ENCODE data around the gene NF2.
"Not testable (repeated sequence)": the region's sequence is repeated elsewhere in the genome, so short reads cannot be mapped to it uniquely, and the experiment has no call there.

Gene NF2

DNA sequence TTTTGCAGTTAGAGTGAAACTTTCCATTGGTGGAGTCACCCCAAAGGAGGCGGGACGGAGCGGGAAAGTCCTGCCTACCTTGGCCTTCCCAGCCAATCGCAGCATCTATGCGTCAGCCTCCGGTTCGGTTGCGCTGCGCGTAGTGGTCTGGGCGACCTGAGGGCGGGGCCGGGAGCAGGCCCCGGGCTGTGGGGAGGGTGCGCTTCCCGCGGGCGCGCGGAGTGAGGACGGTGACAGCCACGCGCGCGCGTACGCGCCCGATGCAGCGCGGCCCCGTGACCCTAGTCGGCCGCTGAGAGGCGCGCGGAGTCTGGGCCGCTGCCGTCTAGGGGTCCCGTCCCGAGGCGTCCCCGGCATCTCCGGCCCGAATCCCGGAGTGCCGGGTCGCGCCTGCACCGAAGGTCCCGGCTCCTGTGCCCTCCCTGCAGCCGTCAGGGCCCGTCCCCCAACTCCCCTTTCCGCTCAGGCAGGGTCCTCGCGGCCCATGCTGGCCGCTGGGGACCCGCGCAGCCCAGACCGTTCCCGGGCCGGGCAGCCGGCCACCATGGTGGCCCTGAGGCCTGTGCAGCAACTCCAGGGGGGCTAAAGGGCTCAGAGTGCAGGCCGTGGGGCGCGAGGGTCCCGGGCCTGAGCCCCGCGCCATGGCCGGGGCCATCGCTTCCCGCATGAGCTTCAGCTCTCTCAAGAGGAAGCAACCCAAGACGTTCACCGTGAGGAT is at the start of gene NF2:
Gene NF2 (plus strand): TSS at position 276 of the 718 bp plus-strand sequence. CDS start 366 bp downstream, at position 642.
- DNase-seq, result peak; percentile 99

DNA sequence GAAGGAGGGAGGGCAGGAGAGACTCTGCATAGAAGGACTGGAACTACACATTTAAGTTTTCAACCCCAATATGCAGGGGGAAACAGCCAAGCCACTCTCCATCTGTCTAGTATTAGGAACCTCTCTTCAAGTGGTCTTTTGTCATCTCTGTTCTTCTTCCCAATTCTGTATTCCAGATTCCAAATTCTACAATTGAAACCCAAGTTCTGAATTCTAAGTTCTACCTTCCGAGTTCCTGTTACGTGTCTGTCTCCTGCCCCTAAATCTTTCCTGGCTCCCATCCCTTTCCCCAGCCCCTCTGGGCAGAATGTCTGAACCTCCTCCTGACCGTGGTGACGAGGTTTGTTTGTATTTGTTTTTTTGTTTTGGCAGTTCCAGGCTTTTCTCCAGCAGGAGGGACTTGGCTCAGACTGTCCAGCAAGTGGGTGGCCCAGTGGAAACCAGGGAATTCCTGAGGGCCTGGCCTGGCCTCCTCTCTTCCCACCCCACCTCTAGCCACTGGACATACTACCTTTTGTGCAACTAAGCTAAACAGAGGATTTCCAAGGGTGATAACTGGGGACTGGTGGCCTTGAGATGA is 48.3 kb upstream of the NF2 start:
- no peak for DNase-seq

DNA sequence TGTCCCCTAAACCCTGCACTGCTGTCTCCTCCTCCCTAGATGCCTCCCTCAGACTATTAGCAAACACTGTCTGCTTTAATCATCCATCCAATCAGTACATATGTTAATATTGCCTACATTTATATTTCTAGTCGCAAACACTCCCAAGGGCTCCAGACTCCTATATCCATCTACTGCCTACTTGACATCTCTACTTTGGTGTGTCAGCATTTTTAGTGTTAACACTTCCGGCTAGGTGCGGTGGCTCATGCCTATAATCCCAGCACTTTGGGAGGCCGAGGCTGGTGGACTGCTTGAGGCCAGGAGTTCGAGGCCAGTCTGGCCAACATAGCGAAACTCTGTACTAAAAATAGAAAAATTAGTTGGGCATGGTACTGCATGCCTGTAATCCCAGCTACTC is 44.4 kb upstream of the NF2 start:
- no peak for DNase-seq

DNA sequence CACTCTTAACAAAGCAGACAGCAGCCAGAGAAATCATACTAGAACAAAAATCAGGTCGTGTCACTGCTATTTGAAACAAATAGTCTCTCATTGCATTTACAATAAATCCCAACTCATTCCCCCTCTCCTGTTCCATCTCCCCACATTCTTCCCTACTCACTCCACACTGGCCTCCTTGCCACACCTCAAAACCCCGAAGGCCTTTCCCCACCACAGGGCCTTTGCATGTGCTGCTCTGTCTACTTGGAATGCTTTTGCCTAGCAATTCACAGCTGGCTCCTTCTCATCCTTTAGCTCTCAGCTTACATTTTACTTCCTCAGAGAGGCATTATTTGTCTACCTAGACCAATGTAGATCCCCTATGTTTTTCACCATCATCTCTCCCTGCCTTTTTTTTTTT is 43.6 kb upstream of the NF2 start:
- DNase-seq, result no peak

DNA sequence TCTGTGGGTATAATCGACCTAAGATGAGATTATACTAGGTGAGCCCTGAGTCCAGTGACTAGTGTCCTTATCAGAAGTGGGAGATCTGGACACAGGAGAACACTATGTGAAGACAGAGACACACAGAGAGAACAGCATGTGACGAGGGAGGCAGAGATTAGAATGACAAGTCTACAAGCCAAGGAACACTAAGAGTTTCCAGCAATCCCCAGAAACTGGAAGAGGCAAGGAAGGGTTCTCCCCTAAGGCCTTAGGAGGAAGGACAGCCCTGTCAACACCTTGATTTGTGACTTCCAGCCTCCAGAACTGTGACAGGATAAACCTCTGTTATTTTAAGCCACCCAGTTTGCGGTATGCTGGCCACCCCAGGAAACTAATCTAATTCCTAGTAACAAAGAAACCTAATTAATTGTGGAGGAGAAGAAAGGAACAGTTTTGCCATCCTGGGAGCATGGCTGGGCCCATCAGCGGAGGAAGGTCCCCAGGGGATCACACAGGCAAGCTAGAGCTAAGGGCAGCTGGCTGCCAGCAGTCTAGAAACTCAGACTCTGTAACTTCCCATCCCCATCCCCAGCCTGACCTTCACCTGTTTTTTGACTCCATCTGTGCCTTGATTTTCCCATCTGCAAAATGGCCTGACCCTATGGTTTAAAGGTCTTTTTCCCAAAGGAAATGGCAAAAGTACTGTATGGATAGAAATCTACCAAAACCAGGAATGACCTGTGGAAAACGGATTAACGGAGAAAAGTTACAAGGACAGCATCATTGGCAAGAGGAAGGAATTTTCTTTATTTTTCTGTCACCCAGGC is 39.6 kb upstream of the NF2 start:
- no peak for DNase-seq

DNA sequence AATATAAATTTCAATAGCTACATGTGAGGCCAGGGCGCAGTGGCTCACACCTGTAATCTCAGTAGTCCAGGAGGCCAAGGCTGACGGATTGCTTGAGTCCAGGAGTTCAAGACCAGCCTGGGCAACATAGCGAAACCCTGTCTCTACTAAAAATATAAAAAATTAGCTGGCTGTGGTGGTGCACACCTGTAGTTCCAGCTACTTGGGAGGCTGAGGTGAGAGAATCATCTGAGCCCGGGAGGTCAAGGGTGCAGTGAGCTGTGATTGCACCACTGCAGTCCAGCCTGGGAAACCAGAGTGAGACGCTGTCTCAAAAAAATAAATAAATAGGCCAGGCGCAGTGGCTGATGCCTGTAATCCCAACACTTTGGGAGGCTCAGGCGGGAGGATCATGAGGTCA is 36.9 kb upstream of the NF2 start:
- DNase-seq, result not testable (repeated sequence)

DNA sequence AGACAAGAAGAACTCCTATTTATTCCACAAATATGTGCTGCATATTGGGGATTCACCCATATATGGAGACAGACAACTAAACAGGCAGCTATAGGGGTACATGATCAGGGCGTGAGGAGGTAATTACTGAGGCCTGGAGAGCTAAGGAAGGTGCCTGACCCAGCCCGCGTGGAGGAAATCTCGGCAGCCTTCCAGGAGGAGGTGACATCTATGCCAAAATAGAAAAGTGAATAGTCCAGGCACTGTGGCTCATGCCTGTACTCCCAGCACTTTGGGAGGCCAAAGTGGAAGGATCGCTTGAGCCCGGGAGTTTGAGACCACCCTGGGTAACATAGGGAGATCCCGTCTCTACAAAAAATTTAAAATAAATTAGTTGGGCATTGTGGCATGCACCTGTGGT is 36.1 kb upstream of the NF2 start:
- DNase-seq, result no peak

DNA sequence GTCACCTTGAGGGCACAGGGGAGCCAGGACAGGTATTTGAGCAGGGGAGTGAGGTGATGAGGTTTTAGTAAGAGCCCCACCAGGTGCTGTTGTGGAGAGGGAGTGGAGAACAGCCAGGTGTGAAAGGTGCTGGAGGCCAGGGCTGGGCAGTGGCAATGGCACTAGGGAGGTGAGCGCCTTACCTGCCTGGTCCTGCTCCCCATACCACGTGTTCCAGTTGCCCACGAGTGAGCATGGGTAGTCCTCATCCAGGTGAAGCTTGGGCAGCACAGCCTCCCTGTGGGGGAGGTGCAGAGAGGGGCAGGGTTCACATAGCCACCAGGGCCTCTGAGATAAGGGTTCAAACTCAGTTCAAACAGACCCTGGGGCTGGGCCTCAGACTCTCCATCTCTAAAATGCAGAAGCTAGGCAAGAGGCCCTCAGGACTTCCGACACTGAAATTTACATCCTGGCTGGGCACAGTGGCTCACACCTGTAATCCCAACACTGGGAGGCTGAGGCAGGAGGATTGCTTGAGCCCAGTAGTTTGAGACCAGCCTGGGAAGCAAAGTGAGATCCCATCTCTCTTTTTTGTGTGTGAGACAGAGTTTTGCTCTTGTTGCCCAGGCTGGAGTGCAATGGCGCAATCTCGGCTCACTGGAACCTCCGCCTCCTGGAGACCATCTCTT is 34.3 kb upstream of the NF2 start:
- no peak for DNase-seq

DNA sequence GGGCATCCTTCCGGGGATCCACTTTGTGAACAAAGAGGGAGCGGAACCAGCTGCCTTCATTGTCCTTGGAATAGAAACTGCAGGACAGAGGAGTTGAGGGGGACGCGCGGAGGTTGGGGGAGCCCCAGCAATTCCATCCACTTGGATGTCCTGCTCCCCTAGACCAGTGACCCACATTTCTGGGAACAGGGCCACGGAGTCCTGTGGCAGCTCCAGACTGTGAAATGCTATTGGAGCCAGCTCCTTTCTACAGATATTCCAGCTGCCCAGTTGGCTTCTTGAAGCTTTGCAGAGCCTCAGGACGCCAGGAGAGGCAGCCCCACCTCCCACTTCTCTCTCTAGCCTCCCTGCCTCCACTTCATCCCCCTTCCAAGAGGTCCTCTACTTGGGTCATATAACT is 33.0 kb upstream of the NF2 start:
- no peak for DNase-seq

DNA sequence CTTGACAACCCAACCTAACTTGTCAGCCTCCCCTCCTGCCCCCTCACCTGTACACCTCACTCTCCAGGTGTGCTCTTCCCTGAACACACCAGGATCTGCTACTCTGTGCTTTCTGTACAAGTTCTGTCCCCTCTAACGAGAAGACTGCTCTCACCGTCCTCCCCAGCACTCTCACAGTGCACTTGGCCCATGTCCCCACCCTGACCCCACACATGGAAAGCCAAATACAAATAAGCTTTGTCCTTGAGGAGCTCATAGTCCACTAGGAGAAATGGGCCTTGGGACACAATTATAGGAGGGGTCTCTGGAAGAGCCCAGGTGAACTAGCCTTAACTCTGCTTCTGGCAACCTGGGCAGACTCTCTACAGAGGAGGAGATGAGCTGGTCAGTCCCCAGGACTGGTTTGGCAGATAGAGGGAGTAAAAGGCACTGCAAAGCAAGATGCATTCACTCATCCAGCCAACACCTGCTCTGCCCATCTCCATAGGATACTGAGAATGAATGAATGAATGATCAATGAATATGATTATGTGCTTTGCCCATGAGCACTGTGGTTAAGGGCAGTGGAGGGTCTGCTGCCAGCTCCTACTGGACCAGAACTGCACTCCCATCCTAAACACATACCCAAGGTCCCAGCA is 32.4 kb upstream of the NF2 start:
- no peak for DNase-seq

DNA sequence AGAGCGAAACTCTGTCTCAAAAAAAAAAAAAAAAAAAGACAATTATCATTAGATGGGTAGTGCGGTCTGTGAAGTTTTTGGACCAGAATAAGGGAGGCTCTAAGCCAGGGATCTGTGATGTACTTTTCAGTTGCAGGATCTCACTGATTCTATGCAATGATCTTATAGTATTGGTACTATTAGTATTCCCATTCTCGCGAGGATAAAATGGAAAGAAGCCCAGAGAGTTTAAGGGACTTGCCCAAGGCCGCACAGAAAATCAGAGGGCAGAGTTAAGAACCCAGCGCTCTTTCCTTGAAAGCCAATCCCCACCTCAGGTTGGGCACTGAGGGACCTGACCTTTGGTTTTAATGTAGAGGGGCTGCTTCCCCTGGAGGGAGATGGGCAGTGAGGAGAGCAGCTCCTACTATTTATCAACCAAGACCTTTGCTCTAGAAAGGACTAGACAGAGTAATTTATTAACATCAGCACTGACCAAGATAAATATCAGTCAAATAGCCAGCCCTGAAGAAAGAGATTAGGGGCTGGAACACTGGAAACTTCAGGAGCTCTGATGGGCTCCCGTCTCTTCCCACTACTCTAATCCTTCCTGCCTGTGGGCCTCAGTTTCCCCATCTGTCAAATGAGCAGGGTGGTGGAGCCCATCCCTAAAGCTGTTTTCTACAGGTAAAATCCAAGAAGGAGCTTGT is 28.5 kb upstream of the NF2 start:
- DNase-seq, result no peak

DNA sequence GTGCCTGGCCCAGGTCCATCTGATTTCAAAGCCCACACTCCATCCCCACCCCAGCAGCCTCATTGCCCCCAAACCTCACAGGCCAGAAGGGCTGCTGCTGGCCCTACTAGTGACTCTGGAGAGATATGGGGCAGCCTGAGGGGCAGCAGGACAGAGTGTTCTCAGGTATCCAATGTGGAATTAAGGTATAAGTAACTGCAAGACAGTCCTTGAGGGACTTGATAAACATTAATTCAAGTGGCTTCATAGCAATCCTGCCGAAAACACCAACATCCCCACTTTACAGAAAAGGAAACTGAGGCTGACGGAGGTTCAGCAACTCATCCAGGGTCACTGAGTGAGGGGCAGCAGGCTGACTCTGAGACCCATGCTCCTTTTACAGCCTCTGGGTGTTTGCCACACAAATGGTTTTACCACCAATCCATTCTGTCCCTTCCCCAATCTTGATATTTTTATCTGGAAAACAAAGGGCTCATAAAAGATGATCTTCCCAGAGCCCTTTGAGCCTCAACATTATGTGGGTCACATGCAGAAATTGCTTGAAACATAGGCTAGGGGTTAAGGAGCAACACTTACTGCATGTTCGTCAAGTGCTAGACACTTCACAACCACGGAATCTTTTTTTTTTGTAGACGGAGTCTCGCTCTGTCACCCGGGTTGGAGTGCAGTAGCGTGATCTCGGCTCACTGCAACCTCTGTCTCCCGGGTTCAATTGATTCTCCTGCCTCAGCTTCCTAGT is 24.8 kb upstream of the NF2 start:
- DNase-seq, result no peak

DNA sequence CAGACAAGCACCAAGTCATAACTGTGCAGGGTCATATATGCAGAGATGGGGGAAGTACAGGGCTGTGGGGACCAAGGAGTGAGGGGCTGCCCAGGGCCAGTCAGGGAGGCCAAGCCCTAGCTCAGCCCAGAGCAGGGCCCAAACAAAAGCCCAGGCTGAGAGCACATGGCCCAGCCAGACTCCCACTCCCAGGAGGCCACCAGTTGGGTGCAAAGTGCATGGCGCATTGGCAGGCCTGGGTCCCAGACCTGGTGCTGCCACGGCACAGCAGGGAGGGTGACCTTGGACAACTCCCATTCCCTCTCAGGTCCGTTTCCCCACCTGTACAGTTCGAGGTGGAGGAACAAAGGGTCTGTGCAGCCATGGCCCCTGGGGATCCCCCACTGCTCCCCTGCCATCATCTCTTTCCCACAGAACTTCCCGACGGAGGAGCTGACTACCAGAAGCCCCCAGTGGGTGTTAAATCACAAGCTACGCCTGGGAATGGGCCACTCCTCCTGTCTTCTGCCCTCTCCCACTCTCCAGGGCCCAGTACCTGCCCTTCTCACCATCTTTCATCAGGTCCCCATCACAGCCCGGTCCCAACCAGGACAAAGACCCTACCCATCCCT is 23.1 kb upstream of the NF2 start:
- no peak for DNase-seq

DNA sequence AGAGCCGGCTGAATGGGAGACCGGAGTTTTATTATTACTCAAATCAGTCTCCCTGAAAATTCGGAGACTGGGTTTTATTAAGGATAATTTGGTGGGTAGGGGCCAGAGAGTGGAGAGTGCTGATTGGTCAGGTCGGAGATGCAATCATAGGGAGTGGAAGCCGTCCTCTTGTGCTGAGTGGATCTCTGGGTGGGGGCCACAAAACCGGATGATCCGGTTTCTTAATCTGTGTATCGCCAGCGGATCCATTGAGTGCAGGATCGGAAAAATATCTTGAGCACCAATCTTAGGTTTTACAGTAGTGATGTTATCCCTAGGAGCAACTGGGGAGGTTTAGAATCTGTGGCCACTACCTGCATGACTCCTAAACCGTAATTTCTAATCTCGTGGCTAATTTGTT is 21.6 kb upstream of the NF2 start:
- DNase-seq, result no peak

DNA sequence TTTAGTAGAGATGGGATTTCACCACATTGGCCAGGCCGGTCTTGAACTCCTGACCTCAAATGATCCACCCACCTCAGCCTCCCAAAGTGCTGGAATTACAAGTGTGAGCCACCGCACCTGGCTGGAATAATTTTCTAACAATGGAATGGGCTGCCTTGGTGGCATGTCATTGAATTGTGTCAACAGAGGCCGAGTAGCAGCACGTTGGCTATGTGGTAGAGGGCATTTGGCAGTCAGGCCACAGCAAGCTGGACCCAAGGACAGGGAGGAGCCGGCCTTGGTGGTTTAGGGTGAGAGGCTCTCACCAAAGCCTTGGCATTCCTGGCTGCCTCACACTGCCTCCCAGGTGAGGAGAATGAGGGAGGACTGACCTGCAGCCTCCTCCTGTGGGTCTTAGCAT is 18.5 kb upstream of the NF2 start:
- no peak for DNase-seq

DNA sequence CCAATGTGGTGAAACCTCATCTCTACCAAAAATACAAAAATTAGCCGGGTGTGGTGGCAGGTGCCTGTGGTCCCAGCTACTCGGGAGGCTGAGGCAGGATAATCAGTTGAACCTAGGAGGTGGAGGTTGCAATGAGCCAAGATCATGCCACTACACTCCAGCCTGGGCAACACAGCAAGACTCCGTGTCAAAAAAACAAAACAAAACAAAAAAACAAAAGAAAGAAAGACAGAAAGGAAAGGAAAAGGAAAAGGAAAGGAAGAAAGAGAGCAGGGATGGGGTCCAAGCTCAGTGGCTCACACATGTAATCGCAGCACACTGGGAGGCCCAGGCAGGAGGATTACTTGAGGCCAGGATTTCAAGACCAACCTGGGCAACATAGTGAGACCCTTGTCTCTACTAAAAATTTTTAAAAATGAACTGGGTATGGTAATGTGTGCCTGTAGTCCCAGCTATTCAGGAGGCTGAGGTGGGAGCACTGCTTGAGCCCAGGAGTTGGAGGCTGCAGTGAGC is 17.2 kb upstream of the NF2 start:
- not testable (repeated sequence) for DNase-seq

DNA sequence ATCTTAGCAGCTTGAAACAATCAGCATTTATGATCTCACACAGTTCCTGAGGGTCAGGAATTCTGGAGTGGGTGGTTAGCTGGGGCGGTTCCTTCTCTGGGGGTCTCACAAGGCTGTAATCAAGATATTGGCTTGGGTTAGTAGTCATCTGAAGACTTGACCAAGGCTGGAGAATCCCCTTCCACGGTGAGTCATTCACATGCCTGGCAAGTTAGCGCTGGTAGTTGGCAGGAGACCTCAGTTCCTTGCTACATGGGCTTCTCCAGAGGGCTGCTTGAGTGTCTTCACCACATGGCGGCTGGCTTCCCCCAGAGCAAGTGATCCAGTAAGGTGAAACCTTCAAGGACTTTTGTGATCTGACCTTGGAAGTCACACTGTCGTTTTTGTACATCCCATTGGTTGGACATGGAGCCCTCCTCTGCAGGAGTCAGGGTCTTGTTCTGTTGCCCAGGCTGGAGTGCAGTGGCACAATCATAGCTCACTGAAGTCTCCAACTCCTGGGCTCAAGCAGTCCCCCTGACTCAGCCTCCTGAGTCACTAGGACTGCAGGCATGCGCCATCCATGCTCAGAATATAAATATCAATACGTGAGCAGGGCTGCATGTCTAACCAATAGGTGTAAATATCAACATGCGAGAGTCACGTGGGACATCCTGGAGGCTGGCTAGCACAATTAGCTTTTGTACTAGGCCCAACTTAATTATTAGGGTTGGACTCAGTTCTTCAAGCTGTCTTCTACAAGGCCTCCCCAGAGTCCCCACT is 15.3 kb upstream of the NF2 start:
- no peak for DNase-seq

DNA sequence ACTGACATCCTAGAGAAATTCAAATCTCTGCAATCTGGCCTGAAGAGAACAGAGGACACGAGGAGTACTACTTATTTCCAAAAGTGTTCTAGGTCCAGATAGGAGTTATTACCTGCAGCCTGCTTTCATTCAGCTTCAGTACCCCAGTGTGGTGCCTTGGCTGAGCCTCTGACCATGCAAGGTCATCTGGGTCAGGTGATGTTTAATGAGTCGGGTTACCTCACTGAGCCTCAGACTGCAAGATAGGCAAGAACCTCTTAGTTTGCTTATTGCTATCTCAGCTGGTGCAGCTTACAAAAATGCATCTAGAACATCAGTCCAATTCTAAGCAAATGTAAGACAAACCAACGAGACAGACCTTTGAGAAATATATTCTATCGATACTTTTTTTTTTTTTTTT is 9.5 kb upstream of the NF2 start:
- no peak for DNase-seq

DNA sequence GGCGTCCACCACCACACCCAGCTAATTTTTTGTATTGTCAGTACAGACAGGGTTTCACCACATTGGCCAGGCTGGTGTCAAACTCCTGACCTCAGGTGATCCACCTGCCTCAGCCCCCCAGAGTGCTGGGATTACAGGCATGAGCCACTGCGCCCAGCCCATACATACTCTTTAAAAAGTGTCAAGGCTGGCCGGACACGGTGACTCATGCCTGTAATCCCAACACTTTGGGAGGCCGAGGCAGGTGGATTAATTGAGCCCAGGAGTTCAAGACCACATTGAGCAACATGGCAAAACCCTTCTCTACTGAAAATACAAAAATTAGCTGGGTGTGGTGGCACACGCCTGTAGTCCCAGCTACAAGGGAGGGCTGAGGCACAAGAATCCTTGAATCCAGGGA is 9.0 kb upstream of the NF2 start:
- not testable (repeated sequence) for DNase-seq

DNA sequence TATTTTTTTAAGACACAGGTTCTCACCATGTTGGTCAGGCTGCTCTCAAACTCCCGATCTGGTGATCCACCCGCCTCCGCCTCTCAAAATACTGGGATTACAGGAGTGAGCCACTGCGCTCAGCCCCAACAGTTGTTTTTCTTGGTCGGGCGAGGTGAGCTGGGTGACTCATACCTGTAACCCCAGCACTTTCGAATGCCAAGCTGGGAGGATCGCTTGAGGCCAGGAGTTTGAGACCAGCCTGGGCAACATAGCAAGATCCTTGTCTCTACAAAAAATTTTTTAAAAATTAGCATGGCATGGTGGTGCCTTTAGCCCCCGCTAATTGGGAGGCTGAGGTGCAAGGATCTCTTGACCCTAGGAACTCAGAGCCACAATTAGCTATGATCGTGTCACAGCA is 7.0 kb upstream of the NF2 start:
- DNase-seq, result no peak
